VCaP (cell line): ENCODE data around the gene TRRAP.

Experiments
- H3K27ac ChIP-seq: fragments of 450-650 bp; 2 replicates; pipeline ENCODE4 v1.5.1; 2017
- CTCF ChIP-seq: fragments of 450-650 bp; conservative IDR thresholded peaks from 2 replicates; pipeline ENCODE4 v1.5.1; 2017; ENCODE audit warnings: mild to moderate bottlenecking, moderate library complexity

TRRAP gene

DNA sequence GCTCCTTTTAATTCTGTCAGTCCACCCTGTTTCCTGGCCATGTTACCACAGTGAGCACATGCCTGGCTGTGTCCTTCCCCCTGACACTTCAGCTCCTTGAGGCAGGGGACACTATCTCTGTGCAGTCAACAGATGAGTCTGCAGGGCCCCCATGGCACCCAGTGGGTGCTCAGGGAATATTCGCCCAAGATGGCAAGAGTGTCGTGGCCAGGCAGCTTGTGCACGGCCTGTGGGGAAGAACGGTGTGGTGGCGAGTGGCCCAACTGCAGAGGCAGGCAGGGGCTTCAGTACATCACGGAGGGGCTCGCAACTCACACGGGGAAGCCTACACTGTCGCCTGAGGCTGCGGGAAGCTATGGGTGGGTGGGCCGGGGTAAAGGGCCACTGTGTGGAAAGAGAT, 91.1 kb downstream of the TRRAP start:
- TF ChIP-seq CTCF = no peak
- peak overlapping the region; percentile 66 for H3K27ac ChIP-seq

DNA sequence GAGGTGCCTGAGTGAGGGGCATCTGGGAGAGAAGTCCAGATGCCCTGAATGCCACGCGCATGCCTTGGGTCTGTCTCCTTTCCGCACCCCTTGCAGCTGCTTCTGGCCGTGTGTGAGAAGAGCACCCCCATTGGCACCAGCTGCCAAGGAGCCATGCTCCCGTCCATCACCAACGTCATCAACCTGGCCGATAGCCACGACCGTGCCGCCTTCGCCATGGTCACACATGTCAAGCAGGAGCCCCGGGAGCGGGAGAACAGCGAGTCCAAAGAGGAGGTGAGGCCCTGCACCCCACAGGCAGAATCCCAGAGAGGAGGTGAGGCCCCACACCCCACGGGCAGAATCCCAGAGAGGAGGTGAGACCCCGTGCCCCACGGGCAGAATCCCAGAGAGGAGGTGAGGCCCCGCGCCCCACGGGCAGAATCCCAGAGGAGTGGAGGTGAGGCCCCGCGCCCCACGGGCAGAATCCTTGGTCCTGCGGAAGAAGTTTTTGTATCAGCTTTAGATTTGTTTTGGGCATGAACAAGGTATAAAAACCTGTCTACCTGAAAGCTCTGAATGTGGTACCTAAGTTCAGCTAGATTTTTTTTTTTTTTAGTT, 91.8 kb downstream of the TRRAP start:
- no peak overlapping the region; the same call in 1 of the 2 replicates for H3K27ac ChIP-seq
- TF ChIP-seq CTCF = no peak

- no peak for TF ChIP-seq CTCF
- H3K27ac ChIP-seq = no peak overlapping the region
Observed at GRCh38 chr7:98970805-98971204, 92.5 kb downstream of the TRRAP start.

DNA sequence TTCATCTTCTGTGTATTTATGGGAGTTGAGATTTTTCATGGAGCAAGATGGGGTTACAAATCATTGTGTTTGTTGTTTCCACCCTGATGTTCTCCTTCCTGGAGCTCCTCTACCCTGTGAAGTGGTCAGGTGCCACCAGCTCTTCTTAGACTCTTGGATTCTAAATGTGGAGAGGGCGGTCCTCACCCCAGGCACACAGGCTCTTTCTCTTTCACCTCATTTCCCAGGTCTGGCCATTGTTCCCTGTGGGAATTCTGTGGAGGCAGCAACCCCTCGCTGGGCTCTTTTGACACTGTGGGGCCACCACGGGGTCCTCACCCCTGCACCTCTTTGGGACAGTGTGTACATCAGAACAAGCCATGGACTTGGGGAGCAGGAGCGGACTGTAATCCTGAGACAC, 95.9 kb downstream of the TRRAP start:
- no peak for TF ChIP-seq CTCF
- no peak overlapping the region for H3K27ac ChIP-seq

GRCh38 chr7:98974906-98975816, 96.8 kb downstream of the TRRAP start:
- no peak overlapping the region for H3K27ac ChIP-seq
- no peak for TF ChIP-seq CTCF

- TF ChIP-seq CTCF = no peak
- H3K27ac ChIP-seq = no peak overlapping the region
Observed at GRCh38 chr7:98976396-98977185, 98.3 kb downstream of the TRRAP start.

DNA sequence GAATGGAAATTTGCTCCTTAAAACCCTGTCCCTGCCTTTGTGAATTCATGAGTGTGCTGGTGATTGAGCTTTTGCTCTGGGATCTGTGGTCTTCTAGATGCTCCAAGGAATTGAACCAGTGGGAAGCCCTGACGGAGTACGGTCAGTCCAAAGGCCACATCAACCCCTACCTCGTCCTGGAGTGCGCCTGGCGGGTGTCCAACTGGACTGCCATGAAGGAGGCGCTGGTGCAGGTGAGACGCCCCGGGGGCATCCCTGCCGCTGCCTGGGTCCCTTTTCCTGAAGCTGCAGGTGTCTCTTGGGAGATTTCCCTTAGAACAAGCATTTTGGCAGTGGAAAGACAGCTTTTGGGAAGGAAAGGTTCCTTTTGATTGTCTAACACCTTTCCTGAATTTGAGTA, 100.3 kb downstream of the TRRAP start:
- H3K27ac ChIP-seq = no peak overlapping the region
- no peak for TF ChIP-seq CTCF
